B cell (primary cell): ENCODE measurements around the gene ZBTB47.

Source experiments
- CTCF ChIP-seq: fragments of 200-600 bp; IDR thresholded peaks from one replicate; pipeline ENCODE4 v1.8.0; 2022; ENCODE audit warnings: antibody characterized with exemption, mild to moderate bottlenecking
- EZH2 ChIP-seq: IDR thresholded peaks from 2 replicates; pipeline ENCODE4 v1.6.1; 2012; ENCODE audit warnings: borderline replicate concordance, low read depth, mild to moderate bottlenecking, moderate library complexity, low read length; ENCODE audit not compliant: insufficient read depth, poor library complexity, severe bottlenecking

GRCh38 chr3:42662037-42662812, 8.7 kb downstream of the ZBTB47 start:
- no peak for TF ChIP-seq CTCF
- TF ChIP-seq EZH2: no peak
